ENCODE data around the gene SKI.

SKI gene

DNA sequence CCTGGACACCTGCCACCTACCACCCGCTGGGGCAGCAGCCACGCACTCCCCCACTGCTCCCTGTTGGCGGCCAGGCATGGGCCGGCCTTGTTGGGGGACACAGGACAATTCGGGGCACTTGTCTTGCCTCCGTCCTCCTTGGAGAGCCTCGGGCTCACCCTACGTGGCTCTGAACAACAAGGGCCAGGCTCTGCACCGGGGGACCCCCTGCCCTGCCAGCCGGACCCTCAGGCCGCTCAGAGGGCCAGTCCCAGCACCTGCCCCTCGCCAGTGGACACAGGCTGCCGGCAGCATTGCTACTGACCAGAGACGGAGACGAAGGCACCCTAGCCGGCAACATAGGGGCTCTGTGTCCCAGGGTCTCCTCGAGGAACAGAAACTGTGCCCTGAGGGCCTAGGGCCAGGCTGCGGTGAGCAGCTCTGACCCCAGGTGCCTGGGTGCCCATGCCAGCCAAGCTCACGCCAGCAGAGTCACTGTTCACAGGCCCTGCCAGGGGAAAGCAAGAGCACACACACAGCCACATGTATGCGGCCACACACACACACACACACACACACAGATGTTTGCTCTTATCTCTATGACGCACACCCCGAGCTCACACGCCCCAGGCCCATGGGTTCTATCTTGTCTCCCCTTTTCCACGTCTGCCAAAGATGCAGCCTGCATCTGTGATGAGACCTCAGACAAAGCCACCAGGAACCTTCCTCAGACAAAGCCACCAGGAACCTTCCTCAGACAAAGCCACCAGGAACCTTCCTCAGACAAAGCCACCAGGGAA is 117.4 kb downstream of the SKI start:
- DNase-seq, result no peak

GRCh38 chr1:2346691-2347408 is 118.7 kb downstream of the SKI start:
- DNase-seq, result no peak

DNA sequence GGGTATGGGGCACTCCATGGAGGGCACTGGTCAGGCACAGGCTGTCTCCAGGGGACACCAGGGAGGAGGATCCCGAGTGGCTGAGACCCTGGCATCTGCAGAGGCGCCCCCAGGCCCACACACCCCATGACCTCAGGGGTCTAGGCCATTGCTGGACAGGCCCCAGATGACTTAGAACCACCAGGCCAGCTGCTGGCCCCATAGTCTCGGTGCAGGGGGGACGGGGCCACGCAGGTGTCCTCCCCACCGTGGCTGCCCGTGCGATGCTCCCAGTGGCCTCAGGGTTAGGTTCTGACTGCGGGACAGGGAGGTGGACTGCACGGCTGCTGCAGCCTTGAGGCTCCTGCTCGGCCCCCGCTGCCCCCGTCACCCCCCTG is 119.3 kb downstream of the SKI start:
- no peak for DNase-seq

DNA sequence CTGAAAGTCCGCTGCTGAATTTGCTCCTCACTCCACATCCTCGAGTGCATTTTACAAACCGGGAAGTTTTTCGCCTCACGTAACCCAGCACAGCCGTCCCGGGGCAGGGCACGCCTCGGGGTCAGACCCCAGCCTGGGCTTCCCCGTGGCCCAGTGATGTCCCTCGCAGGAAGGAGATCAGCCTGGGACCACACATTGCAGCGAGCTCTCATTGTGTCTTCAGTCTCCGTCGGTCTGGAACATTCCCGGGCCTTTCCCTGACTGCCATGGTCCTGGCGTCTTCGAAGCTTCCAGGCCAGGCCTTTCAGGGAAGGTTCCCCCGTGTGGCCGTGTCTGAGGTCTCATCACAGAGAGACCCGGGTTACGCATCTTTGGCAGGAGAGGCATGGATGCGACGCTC is 119.8 kb downstream of the SKI start:
- no peak for DNase-seq

GRCh38 chr1:2348346-2349325 is 120.5 kb downstream of the SKI start:
- DNase-seq, result no peak

GRCh38 chr1:2349806-2350205 is 121.7 kb downstream of the SKI start:
- DNase-seq, result no peak

- no peak for DNase-seq
Observed at GRCh38 chr1:2350501-2350900, 122.4 kb downstream of the SKI start.

GRCh38 chr1:2350911-2351655 is 123.0 kb downstream of the SKI start:
- no peak for DNase-seq

DNA sequence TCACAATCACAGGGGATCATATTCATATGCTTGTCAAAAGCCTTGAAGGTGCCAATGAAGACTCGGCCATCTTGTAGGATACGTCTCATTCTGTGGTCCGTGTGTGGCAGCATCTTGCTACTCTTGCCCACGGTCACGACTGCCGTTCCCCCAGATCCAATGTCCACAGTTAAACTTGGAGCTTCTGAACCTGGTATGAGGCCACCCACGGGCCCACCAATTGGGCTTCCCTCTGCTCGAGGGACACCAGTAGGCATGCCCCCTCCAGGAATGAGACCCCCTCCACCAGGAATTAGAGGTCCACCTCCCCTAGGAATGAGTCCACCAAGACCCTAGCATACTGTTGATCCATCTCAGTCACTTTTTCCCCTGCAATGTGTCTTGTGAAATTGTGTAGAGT is 123.6 kb downstream of the SKI start:
- no peak for DNase-seq

GRCh38 chr1:2352341-2352896 is 124.3 kb downstream of the SKI start:
- DNase-seq, result no peak

- DNase-seq, result no peak
Observed at GRCh38 chr1:2352897-2353550, 124.9 kb downstream of the SKI start.

DNA sequence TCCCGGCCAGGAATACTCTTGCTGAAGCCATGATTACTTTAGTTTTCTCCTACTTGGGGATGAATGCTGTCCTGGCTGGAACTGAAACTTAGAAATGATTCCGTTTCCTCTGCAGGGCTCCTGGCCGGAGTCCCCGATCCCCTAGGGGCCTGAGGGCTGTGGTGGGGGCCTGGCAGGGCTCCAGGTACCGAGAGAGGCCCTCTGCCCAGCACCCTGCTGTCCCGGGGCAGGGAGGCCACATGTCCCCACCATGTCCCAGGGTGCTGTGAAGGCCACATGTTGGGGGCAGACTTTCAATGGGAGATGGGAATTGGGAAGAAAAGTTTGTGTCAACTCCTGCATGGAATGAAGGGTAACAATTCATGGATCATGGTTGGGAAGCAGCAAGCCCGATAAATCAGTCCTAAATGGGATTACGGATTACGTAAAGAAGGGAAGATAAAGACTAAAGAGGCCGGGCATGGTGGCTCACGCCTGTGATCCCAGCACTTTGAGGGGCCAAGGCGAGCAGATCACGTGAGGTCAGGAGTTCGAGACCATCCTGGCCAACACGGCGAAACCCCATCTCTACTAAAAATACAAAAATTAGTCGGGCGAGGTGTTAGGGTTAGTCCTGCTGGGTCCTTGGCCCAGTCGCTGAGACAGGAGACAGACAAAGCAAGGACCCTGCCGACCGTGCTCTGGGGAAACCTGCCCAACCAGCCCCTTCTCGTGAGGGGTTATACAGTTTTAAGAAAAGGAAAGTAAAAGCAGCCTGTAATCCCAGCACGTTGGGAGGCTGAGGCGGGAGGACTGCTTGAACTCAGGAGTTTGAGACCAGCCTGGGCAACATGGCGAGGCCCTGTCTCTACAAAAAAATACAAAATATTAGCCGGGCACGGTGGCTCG is 125.7 kb downstream of the SKI start:
- DNase-seq, result no peak

DNA sequence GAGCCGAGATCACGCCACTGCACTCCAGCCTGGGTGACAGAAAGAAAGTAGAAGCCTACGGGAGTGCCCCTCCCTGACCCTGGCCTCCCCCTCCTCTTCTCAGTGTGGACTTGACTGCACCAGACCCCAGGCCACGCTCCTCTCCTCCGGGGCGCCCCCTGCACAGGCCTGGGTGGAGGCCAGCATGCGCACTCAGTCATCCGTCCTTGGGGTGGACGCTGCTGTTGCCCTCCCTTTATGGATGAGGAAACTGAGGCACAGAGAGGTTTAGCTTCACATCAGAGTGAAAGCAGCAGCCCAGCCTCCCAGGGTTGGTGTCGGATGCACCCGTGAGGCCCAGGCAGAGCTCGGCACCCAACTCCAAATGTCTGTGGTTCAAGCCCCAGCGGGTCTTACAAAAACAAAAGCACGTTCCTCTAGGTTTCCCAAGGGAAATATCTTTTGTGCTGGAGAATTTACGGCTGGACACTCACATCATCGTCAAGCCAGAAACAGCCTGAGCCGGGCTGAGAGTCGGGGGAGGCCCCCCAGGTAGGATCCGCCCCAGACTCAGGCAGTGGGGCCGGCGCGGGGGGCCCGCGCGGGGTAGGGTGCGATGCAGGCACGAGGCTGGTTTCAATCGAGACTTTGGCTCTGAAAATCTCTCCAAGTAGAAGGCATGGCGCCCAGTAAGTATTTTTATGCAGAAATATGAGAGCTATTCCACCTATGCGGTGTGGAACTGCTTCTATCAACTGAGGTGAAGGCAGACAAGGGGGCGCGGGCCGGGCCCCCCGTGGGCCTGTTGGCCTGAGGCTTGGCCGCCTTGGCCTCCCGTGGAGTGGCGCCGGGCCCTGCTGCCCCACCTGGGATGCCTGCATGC is 126.6 kb downstream of the SKI start:
- no peak for DNase-seq

DNA sequence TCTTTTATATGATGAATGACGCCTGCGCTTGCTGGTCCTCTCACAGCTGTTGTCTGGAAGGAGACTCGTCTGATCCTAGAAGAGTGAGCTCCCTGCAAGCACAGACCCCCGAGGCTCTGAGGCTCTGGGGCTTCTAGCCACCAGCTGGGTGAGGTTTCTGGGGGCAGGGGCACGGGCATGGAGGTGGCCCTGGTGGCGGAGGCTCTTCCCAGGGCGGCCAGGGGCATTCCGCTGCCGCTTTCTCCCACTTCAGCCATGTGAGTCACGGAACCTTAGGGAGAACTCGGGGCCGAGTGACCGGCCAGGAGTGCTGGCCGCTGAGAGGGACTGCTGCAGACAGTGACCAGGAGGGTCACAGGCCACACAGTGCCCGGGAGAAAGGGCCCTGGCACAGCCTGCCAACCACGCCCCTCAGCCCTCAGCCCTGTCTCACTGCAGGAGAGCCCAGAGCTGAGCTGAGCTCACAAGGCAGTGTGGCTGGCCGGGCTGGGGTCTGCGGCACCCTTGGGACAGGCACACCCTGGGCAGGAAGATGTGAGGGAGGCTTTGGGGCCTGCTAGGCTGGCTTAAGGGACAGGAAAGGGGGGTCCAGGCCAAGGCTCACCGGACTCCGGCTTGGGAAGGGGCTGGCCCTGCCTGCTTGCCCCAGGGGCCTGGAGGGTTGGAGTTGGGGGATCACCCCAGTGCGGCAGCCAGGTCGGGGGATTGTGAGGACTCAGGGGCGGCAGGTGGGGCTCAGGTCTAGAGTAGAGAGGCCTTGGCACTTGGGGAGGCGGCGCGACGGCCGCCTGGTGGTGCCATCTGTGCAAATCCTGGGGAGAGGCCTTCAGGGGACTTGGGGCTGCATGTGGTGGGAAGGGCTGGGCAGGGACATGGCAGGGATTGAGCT is 127.5 kb downstream of the SKI start:
- no peak for DNase-seq

GRCh38 chr1:2356401-2356800 is 128.3 kb downstream of the SKI start:
- no peak for DNase-seq

DNA sequence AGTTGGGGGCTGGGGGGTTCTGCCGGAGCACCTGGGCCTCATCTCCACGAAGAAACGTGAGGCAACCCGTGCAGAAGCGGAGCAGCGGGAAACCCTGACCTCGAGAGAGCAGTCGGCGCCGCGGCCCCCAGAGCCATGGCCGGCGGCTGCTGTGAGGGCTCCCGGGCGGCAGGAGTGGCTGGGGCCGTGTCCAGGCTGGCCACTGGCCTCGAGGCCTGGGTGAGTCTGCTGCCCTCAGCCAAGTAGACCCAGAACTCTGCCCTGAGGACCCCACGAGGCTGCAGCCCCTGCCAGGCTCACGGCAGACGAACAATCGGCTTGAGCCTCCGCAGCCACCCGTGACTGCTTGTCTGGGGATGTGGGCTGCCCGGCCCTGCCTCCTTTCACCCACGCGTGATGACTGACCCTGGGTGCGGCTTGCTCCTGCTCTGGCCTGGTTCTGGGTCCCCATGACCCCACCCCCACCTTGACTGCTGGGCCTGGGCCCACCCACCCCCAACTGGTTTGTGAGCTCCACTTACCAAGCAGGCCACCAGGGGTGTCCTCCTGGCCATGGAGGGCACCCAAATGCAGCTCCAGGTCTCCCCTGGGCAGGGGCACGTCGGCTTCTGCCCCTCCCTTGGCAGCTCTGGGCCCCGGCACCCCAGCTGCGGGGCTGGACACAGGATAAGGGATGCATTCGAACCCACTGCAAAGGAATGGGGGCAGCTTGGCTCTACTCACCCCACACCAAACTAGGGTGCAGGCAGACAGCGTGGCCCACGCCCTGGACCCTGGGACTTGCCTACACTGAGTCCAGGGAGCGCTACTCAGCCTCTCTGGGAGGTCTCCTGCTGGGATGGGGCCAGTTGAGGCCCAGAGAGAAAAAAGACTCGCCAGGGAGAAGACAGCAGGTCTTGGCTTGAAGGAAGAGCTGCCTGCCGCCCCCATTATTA is 129.1 kb downstream of the SKI start:
- DNase-seq, result no peak

GRCh38 chr1:2358072-2358471 is 130.0 kb downstream of the SKI start:
- DNase-seq, result no peak

Measured in MV-4-11 (cell line).